Panc1 (cell line): ENCODE data around the gene ALKBH4. TPM values are rescaled to one million over a fixed set of nuclear protein-coding genes. Genes with fewer than 3 reads are reported as not detected.
"Not testable (repeated sequence)": the region's sequence is repeated elsewhere in the genome, so short reads cannot be mapped to it uniquely, and the experiment has no call there.

Experiments used
- ATAC-seq: fragments of 200-7000 bp; cut with Tn5 transposase; 2 replicates; pipeline ENCODE4 v1.9.1; 2020; ENCODE audit warnings: mild to moderate bottlenecking, moderate library complexity
- BruUV-seq: library from RNA; stranded (reverse); fragments of 400-500 nt; replicated peaks from 2 replicates; lab custom pipeline; 2021; lab: Mats Ljungman, UMichigan
- CTCF ChIA-PET: fragments of 300-600 bp; sonication (Branson Sonifier 250); formaldehyde crosslinking; loops from one replicate; lab custom pipeline; 2022; ENCODE audit warnings: antibody characterized with exemption; lab: Charles Lee
- POLR2A ChIA-PET: fragments of 300-600 bp; sonication (Branson Sonifier 250); formaldehyde crosslinking; loops from one replicate; lab custom pipeline; 2022; ENCODE audit warnings: antibody characterized with exemption; lab: Charles Lee
- DNase-seq: peaks from one replicate; pipeline ENCODE4 v3.0.0-alpha.2; 2010; ENCODE audit warnings: low read depth, low spot score
- H3K27ac ChIP-seq: 2 replicates; pipeline ENCODE4 v1.5.1; 2011; ENCODE audit warnings: mild to moderate bottlenecking, low read length, inconsistent platforms
- H3K27me3 ChIP-seq: fragments of 200-500 bp; sonication (Bioruptor generic); 2 replicates; pipeline ENCODE4 v1.6.0; 2014; ENCODE audit warnings: low read length, inconsistent platforms; ENCODE audit not compliant: control insufficient read depth, insufficient read depth
- H3K36me3 ChIP-seq: fragments of 200-500 bp; sonication (Bioruptor generic); 2 replicates; pipeline ENCODE4 v1.5.1; 2014; ENCODE audit warnings: inconsistent platforms, mild to moderate bottlenecking, low read length, moderate library complexity; ENCODE audit not compliant: control insufficient read depth, insufficient read depth
- H3K4me1 ChIP-seq: 2 replicates; pipeline ENCODE4 v1.5.1; 2011; ENCODE audit warnings: inconsistent platforms, mild to moderate bottlenecking, low read length, moderate library complexity; ENCODE audit not compliant: control insufficient read depth, insufficient read depth
- H3K4me3 ChIP-seq, 2 experiments: 2 replicates each; pipeline ENCODE4 v1.5.1; 2011 to 2012; ENCODE audit warnings: low read depth in 2 of 2, low read length in 2 of 2, mild to moderate bottlenecking in 2 of 2, inconsistent platforms in 1 of 2, moderate library complexity in 1 of 2
- H3K9me3 ChIP-seq: fragments of 200-500 bp; sonication (Bioruptor generic); 2 replicates; pipeline ENCODE4 v1.5.1; 2014; ENCODE audit warnings: low read depth, mild to moderate bottlenecking, inconsistent platforms, low read length, moderate library complexity; ENCODE audit not compliant: control insufficient read depth, insufficient read depth
- POLR2AphosphoS5 ChIP-seq: IDR thresholded peaks from 2 replicates; pipeline ENCODE4 v1.6.1; 2012; ENCODE audit warnings: mild to moderate bottlenecking, low read depth, low read length, moderate library complexity
- SIN3A ChIP-seq: IDR thresholded peaks from 2 replicates; pipeline ENCODE4 v1.6.1; 2012; ENCODE audit warnings: low read depth, mild to moderate bottlenecking, low read length, moderate library complexity, borderline replicate concordance; ENCODE audit not compliant: insufficient read depth
- TCF7L2 ChIP-seq: IDR thresholded peaks from 2 replicates; pipeline ENCODE4 v1.6.1; 2011; ENCODE audit warnings: mild to moderate bottlenecking, low read depth, low read length, inconsistent platforms
- in situ Hi-C: cut with HindIII; loops from 2 replicates; pipeline ENCODE4 v1.10.0; 2016; ENCODE audit warnings: low sequenced_read_pairs, low pct_unique_long_range_greater_than_20kb
- intact Hi-C: fragments of 100-400 bp; cut with micrococcal nuclease; formaldehyde crosslinking; loops from one replicate; pipeline ENCODE4 v1.10.0; 2022; ENCODE audit not compliant: unreplicated experiment
- total RNA-seq: library from RNA; stranded (reverse); gene quantifications from one replicate; pipeline ENCODE4 v1.2.1, GENCODE V29; 2021; ENCODE audit not compliant: unreplicated experiment
- TF ChIP-seq, protein P1 (sequence below), 2 experiments: IDR thresholded peaks; 2 replicates each; pipeline ENCODE4 v1.6.1; 2011 to 2012; ENCODE audit warnings: low read depth in 2 of 2, control low read depth in 1 of 2, low read length in 1 of 2, mild to moderate bottlenecking in 1 of 2, moderate library complexity in 1 of 2; ENCODE audit not compliant: insufficient read depth in 1 of 2
- TF ChIP-seq, protein P2 (sequence below): fragments of 450-650 bp; IDR thresholded peaks from 2 replicates; pipeline ENCODE4 v1.5.1; 2017; ENCODE audit warnings: mild to moderate bottlenecking

The ALKBH4 gene
- total RNA-seq, 1 experiment from 2014 or later: 19.0 TPM

DNA sequence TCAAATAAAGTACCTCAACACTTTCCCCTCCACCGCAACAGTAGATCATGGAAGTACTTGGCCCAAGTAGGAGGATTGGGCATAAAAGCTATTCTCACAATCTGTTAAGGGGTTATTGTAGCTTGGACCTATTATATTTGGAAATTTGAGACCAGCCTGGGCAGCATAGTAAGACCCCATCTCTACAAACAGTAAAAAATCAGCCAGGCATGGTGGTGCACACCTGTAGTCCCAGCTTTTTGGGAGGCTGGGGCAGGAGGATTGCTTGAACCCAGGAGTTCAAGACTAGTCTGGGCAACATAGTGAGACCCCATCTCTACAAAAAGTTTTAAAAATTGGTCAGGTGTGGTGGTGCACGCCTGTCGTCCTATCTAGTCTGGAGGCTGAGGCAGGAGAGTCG, 55.3 kb downstream of the ALKBH4 start:
- H3K27ac ChIP-seq: no peak overlapping the region
- no TSS peak for BruUV-seq
- no peaks in the 10 kb centered on the region for H3K9me3 ChIP-seq
- ChIA-PET POLR2A (interaction anchor here (0.6 kb wide), 1 partner anchor 9 kb away, joined by 3 read pairs; no protein-coding TSS in a partner anchor), CTCF (no interaction called here)
- TF ChIP-seq SIN3A (no peak), POLR2AphosphoS5 (no peak), TCF7L2 (no peak)
- TF ChIP-seq, protein P1, sequence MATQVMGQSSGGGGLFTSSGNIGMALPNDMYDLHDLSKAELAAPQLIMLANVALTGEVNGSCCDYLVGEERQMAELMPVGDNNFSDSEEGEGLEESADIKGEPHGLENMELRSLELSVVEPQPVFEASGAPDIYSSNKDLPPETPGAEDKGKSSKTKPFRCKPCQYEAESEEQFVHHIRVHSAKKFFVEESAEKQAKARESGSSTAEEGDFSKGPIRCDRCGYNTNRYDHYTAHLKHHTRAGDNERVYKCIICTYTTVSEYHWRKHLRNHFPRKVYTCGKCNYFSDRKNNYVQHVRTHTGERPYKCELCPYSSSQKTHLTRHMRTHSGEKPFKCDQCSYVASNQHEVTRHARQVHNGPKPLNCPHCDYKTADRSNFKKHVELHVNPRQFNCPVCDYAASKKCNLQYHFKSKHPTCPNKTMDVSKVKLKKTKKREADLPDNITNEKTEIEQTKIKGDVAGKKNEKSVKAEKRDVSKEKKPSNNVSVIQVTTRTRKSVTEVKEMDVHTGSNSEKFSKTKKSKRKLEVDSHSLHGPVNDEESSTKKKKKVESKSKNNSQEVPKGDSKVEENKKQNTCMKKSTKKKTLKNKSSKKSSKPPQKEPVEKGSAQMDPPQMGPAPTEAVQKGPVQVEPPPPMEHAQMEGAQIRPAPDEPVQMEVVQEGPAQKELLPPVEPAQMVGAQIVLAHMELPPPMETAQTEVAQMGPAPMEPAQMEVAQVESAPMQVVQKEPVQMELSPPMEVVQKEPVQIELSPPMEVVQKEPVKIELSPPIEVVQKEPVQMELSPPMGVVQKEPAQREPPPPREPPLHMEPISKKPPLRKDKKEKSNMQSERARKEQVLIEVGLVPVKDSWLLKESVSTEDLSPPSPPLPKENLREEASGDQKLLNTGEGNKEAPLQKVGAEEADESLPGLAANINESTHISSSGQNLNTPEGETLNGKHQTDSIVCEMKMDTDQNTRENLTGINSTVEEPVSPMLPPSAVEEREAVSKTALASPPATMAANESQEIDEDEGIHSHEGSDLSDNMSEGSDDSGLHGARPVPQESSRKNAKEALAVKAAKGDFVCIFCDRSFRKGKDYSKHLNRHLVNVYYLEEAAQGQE (IDR thresholded peaks at IDR 0.05; ENCODE audit: insufficient read depth in 1 of 2, low read depth in 2 of 2, low read length in 1 of 2): no peak
- TF ChIP-seq, protein P2, sequence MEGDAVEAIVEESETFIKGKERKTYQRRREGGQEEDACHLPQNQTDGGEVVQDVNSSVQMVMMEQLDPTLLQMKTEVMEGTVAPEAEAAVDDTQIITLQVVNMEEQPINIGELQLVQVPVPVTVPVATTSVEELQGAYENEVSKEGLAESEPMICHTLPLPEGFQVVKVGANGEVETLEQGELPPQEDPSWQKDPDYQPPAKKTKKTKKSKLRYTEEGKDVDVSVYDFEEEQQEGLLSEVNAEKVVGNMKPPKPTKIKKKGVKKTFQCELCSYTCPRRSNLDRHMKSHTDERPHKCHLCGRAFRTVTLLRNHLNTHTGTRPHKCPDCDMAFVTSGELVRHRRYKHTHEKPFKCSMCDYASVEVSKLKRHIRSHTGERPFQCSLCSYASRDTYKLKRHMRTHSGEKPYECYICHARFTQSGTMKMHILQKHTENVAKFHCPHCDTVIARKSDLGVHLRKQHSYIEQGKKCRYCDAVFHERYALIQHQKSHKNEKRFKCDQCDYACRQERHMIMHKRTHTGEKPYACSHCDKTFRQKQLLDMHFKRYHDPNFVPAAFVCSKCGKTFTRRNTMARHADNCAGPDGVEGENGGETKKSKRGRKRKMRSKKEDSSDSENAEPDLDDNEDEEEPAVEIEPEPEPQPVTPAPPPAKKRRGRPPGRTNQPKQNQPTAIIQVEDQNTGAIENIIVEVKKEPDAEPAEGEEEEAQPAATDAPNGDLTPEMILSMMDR: no peak
- H3K27me3 ChIP-seq: no peaks in the 10 kb centered on the region
- ATAC-seq (no peak), DNase-seq (no peak)
- intact Hi-C loops: no loop called here
- H3K4me3 ChIP-seq: no peak overlapping the region
- no peaks in the 10 kb centered on the region for H3K4me1 ChIP-seq
- H3K36me3 ChIP-seq: peaks cover 18% of the 10 kb centered on the region; the same call in 1 of the 2 replicates
- in situ Hi-C loops: no loop called here

DNA sequence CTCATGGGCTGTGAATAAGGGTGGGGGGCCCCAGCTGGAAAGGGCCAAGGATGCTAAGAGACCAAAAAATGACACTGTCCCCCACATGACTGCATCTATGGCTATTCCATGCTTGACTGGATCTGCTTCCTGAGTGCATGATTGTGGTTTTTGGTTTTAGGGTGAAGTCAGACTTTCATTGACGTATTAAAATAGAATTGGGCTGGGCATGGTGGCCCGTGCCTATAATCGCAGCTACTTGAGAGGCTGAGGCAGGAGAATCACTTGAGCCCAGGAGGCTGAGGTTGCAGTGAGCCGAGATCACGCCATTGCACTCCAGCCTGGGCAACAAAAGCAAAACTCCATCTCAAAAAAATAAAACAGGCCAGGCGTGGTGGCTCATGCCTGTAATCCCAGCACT, 56.1 kb downstream of the ALKBH4 start:
- in situ Hi-C loops, intact Hi-C loops, H3K27me3 ChIP-seq, DNase-seq, H3K9me3 ChIP-seq, H3K4me1 ChIP-seq, ATAC-seq, POLR2A ChIA-PET, H3K27ac ChIP-seq, BruUV-seq, H3K4me3 ChIP-seq, CTCF ChIA-PET: not testable (repeated sequence)
- H3K36me3 ChIP-seq: peaks cover 18% of the 10 kb centered on the region; the same call in 1 of the 2 replicates

DNA sequence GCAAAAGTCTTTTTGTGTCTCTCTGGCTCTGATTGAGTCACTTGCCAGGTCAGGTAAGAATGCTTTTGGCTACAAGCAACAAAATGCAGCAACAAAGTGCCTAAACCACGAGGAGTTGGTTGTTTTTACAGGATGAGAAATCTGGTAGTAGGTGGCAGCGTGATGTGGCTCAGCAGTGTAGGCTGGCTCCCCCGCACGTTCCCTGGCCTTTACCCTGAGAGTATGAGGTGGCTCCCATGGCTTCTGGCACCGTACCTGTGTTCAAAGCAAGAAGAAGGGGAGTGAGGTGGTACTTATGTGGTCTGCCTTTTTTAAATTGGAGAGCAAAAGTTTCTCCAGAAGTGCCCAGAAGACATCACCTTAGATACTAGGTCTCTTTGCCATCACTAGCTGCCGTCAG, 56.8 kb downstream of the ALKBH4 start:
- in situ Hi-C loops: no loop called here
- POLR2A ChIA-PET: no interaction called here
- BruUV-seq: no TSS peak

More for the DNA sequence above, 56.8 kb downstream of the ALKBH4 start:
- no peak for DNase-seq
- Histone ChIP-seq H3K36me3 (peaks cover 17% of the 10 kb centered on the region; the same call in 1 of the 2 replicates), H3K27ac (no peak overlapping the region), H3K4me3 (no peak overlapping the region), H3K4me1 (no peaks in the 10 kb centered on the region), H3K9me3 (no peaks in the 10 kb centered on the region), H3K27me3 (no peaks in the 10 kb centered on the region)
- no peak for ATAC-seq
- intact Hi-C loops: no loop called here
- CTCF ChIA-PET: no interaction called here
- TF ChIP-seq SIN3A (no peak), POLR2AphosphoS5 (no peak), TCF7L2 (no peak)
- TF ChIP-seq, protein P1 (IDR thresholded peaks at IDR 0.05; ENCODE audit: insufficient read depth in 1 of 2, low read depth in 2 of 2, low read length in 1 of 2): no peak
- TF ChIP-seq, protein P2: no peak
